ENCODE measurements around the gene MYADM. TPM values are rescaled to one million over a fixed set of nuclear protein-coding genes. Genes with fewer than 3 reads are reported as not detected.
"Not testable (repeated sequence)": the region's sequence is repeated elsewhere in the genome, so short reads cannot be mapped to it uniquely, and the experiment has no call there.

The MYADM gene
- total RNA-seq, 1 donor from 2014 or later = 78.9 TPM

DNA sequence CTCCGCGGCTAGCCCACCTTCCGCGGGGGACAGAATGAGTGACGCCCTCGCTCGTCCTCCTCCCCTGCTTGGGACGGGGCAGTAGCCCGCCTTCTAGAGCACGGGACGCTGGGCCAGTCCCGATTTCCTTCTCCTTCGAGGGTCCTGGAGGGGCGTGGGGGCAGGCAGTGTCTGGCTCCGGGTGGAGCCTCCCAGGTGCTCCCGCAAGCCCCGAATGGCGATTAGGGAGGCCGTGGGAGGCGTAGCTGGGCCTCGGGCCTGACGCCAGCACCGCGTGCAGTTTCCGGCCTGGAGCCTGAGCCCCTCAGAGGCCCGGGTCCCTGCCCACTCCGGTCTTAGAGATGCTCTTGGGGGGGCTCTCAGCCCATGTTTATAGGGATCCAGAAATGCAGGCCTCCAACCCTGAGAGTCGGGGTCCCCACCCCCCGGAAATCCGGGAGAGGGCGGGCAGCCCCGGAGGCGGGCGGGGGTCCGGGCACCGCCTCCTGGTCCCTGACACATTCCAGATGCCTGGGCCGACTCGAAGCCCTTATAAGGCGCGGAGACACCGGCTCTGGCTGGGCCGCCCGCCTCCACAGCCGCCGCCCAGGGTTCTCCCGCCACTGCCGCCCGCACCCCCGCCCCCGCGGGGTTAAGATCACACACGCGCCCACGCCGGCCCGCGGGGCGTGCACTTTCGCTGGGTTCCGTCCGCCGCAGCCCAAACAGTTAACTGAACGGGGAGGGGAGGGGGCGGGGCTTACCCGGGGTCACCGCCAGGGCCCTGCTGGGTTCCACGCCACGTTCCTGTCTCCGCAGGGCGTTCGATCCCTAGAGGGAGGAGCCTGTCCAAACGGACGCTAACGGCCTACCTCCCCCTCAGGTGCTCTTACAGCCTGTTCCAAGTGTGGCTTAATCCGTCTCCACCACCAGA is 1.5 kb downstream of the MYADM start:
- DNase-seq (ENCODE audit: low read depth) = peak; percentile 84

DNA sequence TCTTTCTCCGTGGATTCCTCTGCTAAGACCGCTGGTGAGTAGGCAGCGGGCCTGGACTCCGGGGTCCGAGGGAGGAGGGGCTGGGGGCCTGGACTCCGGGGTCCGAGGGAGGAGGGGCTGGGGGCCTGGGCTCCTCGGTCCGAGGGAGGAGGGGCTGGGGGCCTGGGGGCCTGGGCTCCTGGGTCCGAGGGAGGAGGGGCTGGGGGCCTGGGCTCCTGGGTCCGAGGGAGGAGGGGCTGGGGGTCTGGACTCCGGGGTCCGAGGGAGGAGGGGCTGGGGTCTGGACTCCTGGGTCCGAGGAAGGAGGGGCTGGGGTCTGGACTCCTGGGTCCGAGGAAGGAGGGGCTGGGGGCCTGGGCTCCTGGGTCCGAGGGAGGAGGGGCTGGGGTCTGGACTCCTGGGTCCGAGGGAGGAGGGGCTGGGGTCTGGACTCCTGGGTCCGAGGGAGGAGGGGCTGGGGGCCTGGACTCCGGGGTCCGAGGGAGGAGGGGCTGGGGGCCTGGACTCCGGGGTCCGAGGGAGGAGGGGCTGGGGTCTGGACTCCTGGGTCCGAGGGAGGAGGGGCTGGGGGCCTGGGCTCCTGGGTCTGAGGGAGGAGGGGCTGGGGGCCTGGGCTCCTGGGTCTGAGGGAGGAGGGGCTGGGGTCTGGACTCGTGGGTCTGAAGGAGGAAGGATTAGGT is 2.3 kb downstream of the MYADM start:
- DNase-seq (ENCODE audit: low read depth) = not testable (repeated sequence)

DNA sequence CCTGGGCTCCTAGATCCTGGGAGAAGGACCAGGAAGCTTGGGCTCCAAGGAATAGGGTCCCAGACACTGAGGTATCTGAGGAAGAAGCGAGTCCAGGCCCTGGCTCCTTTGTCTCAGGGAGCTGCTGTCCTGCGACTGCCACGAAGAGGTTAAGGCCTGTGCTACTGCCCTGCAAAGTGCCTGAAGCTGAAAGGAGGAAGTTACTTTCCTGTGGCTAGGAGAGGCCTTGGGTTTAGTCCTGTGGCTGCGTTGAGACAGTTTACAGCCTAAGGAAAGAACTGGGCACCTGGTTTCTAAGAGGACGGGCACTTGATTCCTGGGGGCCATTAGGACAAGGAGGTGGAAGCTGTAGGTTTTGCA is 2.8 kb downstream of the MYADM start:
- no peak for DNase-seq (ENCODE audit: low read depth)

DNA sequence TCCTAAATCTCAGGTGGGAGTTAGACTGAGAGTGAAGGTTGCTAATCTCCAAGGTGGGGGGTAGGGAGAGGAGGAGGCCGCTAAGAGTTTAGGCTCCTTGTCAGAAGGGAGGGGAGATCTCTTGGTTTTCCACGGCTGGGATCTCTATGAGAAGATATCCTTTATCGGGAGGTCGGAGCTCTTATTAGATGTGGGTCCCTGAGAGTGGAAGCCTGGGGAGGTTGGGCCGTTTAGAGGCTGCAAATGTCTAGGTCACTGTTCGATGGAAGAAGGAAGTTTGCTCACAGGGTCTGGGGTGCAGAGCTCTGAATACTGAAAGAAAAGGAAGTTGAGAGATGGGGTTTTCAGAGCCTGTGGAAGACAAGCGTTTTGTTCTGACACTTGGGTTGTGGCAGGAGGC is 3.8 kb downstream of the MYADM start:
- no peak for DNase-seq (ENCODE audit: low read depth)

DNA sequence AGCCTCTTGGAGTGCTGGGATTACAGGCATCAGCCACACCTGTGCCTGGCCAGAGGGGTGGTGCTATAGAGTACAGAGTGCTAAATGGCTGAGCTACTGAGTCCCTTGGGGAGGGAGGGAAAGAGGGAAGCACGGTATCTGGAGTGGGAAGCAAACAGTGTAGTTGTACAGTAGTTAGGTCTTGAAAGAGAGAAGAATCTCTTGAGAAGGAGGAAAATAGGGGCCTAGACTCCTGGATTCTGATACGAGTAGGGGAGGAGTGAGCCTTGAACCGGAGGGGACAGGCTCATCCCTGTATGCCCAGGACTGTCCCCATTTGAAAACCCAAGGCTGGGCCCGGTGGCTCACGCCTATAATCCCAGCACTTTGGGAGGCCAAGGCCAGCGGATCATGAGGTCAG is 5.1 kb downstream of the MYADM start:
- DNase-seq (ENCODE audit: low read depth) = no peak

DNA sequence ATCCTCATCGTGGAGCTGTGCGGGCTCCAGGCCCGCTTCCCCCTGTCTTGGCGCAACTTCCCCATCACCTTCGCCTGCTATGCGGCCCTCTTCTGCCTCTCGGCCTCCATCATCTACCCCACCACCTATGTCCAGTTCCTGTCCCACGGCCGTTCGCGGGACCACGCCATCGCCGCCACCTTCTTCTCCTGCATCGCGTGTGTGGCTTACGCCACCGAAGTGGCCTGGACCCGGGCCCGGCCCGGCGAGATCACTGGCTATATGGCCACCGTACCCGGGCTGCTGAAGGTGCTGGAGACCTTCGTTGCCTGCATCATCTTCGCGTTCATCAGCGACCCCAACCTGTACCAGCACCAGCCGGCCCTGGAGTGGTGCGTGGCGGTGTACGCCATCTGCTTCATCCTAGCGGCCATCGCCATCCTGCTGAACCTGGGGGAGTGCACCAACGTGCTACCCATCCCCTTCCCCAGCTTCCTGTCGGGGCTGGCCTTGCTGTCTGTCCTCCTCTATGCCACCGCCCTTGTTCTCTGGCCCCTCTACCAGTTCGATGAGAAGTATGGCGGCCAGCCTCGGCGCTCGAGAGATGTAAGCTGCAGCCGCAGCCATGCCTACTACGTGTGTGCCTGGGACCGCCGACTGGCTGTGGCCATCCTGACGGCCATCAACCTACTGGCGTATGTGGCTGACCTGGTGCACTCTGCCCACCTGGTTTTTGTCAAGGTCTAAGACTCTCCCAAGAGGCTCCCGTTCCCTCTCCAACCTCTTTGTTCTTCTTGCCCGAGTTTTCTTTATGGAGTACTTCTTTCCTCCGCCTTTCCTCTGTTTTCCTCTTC is 6.3 kb downstream of the MYADM start:
- DNase-seq (ENCODE audit: low read depth) = no peak

DNA sequence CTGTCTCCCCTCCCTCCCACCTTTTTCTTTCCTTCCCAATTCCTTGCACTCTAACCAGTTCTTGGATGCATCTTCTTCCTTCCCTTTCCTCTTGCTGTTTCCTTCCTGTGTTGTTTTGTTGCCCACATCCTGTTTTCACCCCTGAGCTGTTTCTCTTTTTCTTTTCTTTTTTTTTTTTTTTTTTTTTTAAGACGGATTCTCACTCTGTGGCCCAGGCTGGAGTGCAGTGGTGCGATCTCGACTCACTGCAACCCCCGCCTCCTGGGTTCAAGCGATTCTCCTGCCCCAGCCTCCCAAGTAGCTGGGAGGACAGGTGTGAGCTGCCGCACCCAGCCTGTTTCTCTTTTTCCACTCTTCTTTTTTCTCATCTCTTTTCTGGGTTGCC is 6.9 kb downstream of the MYADM start:
- DNase-seq (ENCODE audit: low read depth) = no peak

DNA sequence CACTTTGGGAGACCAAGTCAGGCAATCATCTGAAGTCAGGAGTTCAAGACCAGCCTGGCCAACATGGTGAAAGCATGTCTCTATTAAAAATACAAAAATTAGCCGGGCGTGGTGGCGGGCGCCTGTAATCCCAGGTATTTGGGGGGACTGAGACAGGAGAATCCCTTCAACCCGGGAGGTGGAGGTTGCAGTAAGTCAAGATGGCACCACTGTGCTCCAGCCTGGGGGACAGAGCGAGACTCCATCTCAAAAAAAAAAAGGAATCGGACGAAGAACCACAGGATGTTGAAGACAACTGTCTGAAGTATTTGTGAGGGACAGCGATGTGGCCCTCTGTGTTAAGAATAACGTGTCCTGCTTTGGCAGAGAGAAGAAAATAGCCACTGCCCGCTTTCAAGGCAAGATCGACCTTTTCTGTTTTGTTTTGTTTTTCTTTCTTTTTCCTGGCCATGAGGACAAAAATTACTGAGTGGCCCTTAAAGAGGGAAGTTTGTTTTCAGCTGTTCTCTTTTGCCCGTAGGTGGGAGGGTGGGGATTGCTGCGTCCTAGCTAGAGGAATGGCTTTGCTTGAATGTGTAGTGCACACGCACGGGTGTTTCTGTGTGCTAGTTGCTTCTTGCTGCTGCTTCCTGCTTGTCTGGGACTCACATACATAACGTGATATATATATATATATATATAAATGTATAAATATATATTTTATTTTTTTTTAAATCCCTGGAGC is 8.1 kb downstream of the MYADM start:
- DNase-seq (ENCODE audit: low read depth) = no peak

DNA sequence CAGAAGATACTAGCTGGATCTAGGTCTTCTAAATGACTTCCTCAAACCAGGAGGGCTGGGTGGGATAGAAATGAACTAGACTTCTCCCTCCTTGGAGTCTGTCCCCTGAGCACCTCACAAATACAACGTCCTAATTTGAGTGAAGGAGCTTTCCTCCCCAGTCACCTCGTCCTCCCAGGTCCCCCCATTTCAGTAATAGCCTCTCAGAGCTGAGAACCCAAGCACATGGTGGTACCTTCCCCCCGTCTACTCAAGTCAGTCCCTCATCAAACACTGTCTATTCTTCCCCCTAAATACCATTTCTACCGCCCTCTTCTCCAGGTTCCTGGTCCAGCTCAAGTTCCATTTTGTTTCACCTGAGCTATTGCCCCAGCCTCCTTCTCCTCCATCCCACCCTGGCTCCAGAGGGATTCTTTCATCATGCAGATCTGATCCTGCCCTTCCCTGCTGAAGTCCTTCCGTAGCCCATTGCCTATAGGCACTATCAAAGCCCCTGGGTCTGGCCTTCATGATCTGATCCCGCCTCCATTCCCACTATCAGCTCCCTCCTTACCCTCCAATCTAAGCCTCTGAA is 9.1 kb downstream of the MYADM start:
- DNase-seq (ENCODE audit: low read depth) = no peak

DNA sequence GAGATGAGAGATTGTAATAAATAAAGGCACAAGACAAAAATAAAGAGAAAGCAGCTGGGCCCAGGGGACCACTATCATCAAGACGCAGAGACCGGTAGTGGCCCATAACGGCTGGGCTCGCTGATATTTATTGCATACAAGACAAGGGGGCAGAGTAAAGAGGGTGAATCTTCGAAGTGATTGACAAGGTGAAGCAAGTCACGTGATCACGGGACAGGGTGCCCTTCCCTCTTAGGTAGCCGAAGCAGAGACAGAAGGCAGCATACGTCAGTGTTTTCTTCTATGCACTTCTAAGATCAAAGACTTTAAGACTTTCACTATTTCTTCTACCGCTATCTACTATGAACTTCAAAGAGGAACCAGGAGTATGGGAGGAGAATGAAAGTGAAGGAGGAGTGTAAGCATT is 9.7 kb downstream of the MYADM start:
- no peak for DNase-seq (ENCODE audit: low read depth)

DNA sequence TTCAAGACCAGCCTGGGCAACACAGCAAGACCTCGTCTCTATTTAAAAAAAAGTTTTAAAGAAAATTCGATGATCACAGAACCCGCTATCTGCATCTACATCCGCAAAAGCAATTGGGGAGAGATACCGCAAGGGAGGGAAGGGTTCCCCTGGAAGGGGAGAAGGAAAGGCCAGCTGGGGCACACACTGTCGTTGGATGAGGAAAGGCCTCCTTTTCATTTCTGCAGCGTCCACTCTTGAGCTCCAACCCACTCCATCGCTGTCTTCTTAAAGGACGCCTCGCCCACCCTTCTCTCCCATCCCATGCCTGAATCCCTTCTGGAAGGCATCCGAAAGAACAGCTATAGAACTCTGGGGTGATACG is 11.1 kb downstream of the MYADM start:
- DNase-seq (ENCODE audit: low read depth) = no peak

DNA sequence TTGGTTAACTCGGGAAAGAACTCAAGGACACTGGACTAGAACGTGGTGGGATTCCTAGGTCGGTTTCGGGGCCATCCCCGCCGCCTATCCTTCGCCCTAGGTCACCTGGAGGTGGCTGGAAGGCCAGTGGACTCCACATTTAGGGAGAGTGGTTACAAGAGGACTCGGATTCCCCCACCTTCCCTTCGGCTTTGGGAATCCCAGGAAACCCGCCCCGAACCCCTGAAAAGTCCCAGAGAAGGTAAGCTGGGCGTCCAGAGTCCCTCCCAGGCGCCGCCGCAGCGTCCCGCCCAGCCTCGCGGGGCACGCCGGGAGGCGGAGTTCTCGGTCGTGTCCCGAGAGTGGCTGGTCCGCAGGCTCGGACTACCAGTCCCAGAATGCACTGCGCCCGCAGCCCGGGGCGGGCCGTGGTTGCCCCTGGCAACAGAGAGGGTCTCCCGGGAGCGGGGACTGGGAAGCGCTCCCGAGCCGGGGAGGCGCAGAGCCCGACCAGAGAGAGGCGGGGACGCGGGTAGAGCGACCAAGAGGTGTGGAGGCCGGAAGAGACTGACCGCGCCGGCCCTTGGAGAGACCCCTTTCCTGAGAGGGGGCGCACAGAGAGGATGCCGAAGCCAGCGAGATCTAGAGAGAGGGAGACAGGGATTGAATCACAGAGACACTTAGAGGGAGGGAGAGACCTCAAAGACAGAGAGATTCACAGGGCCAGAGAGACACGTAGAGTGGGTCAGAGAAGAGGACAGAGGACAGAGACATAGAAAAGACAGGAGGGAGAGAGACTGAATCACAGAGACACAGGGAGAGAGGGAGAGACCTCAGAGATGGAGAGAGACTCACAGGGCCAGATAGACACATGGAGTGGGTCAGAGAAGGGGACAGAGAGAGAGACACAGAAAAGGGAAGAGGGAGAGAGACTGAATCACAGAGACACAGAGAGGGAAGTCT is 11.7 kb downstream of the MYADM start:
- peak; percentile 95 for DNase-seq (ENCODE audit: low read depth)

DNA sequence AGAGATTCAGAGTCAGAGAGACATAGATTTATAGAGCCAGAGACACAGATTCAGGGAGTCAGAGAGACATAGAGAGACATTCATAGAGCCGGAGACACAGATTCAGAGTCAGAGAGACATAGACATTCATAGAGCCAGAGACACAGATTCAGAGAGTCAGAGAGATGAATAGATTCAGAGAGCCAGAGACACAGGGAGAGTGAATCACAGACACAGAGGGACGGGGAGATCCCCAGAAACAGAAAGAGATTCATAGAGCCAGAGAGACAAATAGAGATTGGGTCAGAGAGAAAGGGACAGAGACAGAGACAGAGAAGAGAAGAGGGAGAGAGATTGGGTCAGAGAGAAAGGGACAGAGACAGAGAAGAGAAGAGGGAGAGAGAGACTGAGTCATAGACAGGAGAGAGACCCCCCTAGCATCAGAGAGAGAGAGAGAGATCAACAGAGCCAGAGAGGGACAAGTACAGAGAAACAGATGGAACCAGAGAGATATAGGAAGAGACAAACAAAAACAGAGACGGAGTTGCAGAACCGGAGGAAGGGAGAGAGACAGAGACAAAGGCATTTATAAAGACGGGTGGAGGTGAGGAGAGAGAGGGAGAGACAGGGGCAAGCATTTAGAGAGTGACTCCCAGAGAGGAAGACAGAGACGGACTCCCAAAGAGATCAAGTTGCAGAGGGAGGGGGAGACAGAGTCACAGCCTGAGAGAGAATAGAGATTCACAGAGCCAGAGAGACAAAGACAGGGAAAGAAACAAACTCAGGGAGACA is 13.2 kb downstream of the MYADM start:
- no peak for DNase-seq (ENCODE audit: low read depth)

DNA sequence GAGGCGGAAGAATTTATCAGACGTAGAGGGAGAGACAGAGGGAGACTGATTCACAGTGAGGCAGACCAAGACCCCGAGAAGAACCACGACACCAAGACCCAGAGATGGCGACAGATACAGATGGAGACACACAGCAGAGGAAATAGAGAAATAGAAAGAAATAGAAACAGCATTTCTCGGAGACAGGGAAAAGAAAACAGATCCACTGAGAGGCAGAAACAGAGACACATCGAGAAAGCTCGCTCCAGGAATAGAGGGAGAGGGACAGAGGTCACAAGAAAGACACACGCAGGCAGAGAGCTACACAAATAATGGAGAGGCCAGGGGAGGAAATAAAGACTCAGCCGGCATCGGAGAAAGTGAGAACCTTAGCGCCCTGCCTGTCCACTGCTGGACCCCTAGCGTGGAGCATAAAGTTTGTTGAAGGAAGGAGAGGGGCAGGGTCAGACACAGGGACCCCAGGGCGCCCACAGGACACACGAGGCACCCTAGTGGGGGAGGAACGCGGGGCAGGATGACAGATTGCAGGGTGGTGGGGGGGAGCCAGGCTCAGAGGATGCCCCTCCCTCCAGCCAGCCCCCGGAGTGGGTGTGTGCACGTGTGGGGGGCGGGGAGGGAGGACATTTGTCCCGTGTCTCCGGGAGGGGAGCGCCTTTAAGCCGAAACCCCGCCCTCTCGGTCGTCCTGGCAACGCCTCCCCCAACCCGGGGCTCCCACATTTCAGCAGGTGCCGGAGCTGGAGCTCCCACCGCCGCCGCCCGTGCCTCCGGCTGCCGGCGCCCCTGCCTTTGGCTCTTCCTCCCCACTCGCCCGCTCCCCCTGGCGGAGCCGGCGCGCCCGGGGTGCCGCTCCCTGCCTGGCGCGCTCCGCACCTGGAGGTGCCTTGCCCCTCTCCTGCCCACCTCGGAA is 14.1 kb downstream of the MYADM start, which contains the start of gene PRKCG:
PRKCG (plus strand) TSS at position 716 of the 909 bp plus-strand sequence. CDS start 298 bp downstream, outside the sequence.
- peak; percentile 60 for DNase-seq (ENCODE audit: low read depth)

DNA sequence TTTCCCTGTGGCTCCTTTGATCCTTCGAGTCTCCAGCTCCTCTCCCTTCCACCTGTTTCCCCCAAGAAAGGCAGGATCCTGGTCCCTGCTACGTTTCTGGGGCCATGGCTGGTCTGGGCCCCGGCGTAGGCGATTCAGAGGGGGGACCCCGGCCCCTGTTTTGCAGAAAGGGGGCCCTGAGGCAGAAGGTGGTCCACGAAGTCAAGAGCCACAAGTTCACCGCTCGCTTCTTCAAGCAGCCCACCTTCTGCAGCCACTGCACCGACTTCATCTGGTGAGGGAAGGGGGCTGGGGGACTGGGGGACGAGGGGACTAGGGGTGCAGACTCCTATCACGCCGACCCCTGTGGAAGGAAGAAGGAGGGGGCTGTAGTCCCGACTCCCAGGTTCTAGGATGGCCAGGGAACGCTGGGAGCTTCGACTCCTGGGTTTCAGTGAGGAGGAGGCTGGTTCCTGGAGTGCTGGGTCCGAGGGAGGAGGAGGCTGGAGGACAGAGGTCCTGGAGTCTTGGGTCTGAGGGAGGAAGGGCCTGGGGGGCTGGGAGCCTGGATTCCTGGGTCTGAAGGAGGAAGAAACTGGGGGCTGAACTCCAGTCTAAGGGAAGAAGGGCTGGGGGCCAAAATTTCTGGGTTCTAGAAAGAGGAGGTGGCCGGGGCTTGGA is 14.8 kb downstream of the MYADM start:
- no peak for DNase-seq (ENCODE audit: low read depth)

DNA sequence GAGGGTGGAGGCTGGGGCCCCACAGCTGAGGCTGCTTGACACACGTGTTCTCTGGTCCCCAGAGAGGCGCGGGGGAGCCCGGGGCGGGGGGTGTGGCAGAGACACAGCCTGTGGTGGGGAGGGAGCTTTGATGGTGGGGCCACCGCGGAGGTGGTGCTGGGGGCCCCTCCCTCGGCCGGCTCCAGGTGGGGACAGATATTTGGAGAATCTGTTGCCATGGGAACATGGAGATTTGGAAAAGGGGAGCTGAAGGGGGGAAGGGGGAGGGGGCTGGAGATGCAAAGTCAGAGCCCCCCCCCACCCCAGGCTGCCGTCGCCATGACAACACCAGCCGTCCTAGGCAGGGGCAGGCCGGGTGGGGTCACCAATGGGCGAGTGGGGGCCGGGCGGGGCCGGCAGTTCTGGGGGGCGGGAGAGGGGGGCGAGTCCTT is 15.6 kb downstream of the MYADM start:
- DNase-seq (ENCODE audit: low read depth) = no peak

DNA sequence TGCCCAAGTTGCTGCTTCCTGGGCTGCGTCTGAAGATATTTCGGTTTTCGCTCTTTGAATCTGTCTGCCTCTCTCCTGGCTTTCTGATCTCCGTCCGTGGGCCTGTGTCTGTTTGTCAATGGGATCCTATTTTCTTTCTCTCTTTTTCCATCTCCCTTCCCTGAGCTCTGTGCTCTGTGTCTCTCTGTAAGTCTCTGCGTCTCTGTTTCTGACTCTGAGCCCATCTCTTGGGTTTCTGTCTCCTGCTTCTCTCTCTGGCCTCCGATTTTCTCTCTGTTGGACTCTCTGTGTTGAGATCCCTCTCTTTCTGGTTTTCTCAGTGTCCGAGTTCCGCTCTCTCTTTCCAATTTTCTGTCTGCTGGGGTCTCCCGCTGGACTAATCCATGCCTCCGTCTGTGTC is 16.1 kb downstream of the MYADM start:
- DNase-seq (ENCODE audit: low read depth) = no peak
